ENCODE results near the gene MYNN.

GRCh38 chr3:169764882-169765612 lies 8.1 kb upstream of the MYNN start, which contains the start of gene TERC:
- no peak for TF ChIP-seq CTCF (IDR thresholded peaks at IDR 0.05; ENCODE audit: low read depth, low read length)
- no peak for TF ChIP-seq EZH2phosphoT487 (IDR thresholded peaks at IDR 0.05; ENCODE audit: low read depth)

Data from OCI-LY3 (cell line).